Glutamatergic neuron (in vitro differentiated cells): Measurements from ENCODE around the gene CALN1. TPM values are rescaled to one million over a fixed set of nuclear protein-coding genes. Genes with fewer than 3 reads are reported as not detected.
"Not testable (repeated sequence)": the region's sequence is repeated elsewhere in the genome, so short reads cannot be mapped to it uniquely, and the experiment has no call there.

Source experiments
- DNase-seq: peaks from one replicate; pipeline ENCODE4 v3.0.0; 2022
- H3K27ac Mint-ChIP-seq: one replicate; pipeline ENCODE4 v1.8.0; 2020; ENCODE audit warnings: mild to moderate bottlenecking, mixed read lengths, inconsistent platforms; ENCODE audit not compliant: unreplicated experiment
- H3K27me3 Mint-ChIP-seq: one replicate; pipeline ENCODE4 v1.8.0; 2020; ENCODE audit warnings: mild to moderate bottlenecking, moderate library complexity, mixed read lengths, inconsistent platforms; ENCODE audit not compliant: unreplicated experiment
- H3K36me3 Mint-ChIP-seq: one replicate; pipeline ENCODE4 v1.8.0; 2020; ENCODE audit warnings: mild to moderate bottlenecking, mixed read lengths, inconsistent platforms; ENCODE audit not compliant: unreplicated experiment
- H3K4me1 Mint-ChIP-seq: one replicate; pipeline ENCODE4 v1.8.0; 2020; ENCODE audit warnings: mild to moderate bottlenecking, low read depth, mixed read lengths, inconsistent platforms; ENCODE audit not compliant: unreplicated experiment
- H3K4me3 Mint-ChIP-seq: one replicate; pipeline ENCODE4 v1.8.0; 2020; ENCODE audit warnings: mild to moderate bottlenecking, mixed read lengths, inconsistent platforms; ENCODE audit not compliant: unreplicated experiment
- H3K9me3 Mint-ChIP-seq: one replicate; pipeline ENCODE4 v1.8.0; 2020; ENCODE audit warnings: mild to moderate bottlenecking, moderate library complexity, mixed read lengths, inconsistent platforms; ENCODE audit not compliant: unreplicated experiment
- total RNA-seq: library from RNA; stranded (reverse); fragmentation: NEBNext Ultra II Directional; extraction: Animal tissue kit (Norgen Biotek cat#: 25700); gene quantifications from one replicate; pipeline ENCODE4 v1.2.1, GENCODE V29; 2021; ENCODE audit not compliant: unreplicated experiment
- TF ChIP-seq, protein P1 (sequence below): fragments of 200-600 bp; sonication (generic); IDR thresholded peaks from one replicate; pipeline ENCODE4 v1.5.0; 2021; ENCODE audit not compliant: partially characterized antibody, unreplicated experiment

Gene CALN1
- total RNA-seq, 1 donor from 2014 or later: 3.5 TPM

DNA sequence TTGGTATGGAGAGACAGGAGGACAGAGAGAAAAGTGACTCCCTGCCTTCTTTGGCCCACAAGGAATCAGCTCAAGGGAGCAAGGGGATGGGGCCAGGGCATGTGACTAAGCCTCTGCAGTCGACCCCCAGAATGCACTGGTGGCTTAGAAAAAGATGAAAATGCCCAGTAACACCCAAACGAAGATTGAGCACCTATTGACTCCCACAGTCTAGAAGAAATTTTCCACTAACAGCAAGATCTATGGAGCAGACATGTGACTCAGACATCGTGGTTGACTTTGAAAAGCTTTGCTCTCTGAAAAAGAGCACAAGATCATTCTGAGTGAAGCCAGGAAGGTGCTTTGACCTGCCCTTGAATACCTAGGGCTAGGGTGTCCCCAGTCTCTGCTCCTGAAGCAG, 586.0 kb downstream of the CALN1 start:
- Mint-ChIP-seq H3K4me3 (no peak overlapping the region), H3K4me1 (no peaks in the 10 kb centered on the region), H3K27me3 (no peaks in the 10 kb centered on the region), H3K36me3 (peaks cover 9% of the 10 kb centered on the region), H3K9me3 (peaks cover 3% of the 10 kb centered on the region), H3K27ac (no peak overlapping the region)
- TF ChIP-seq, protein P1, sequence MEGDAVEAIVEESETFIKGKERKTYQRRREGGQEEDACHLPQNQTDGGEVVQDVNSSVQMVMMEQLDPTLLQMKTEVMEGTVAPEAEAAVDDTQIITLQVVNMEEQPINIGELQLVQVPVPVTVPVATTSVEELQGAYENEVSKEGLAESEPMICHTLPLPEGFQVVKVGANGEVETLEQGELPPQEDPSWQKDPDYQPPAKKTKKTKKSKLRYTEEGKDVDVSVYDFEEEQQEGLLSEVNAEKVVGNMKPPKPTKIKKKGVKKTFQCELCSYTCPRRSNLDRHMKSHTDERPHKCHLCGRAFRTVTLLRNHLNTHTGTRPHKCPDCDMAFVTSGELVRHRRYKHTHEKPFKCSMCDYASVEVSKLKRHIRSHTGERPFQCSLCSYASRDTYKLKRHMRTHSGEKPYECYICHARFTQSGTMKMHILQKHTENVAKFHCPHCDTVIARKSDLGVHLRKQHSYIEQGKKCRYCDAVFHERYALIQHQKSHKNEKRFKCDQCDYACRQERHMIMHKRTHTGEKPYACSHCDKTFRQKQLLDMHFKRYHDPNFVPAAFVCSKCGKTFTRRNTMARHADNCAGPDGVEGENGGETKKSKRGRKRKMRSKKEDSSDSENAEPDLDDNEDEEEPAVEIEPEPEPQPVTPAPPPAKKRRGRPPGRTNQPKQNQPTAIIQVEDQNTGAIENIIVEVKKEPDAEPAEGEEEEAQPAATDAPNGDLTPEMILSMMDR: no peak
- no peak for DNase-seq

GRCh38 chr7:71824006-71824760, 588.0 kb downstream of the CALN1 start:
- TF ChIP-seq, protein P1: no peak
- Mint-ChIP-seq H3K4me3 (no peak overlapping the region), H3K9me3 (peaks cover 5% of the 10 kb centered on the region), H3K27ac (no peak overlapping the region), H3K27me3 (no peaks in the 10 kb centered on the region), H3K36me3 (peaks cover 9% of the 10 kb centered on the region), H3K4me1 (no peaks in the 10 kb centered on the region)
- DNase-seq: no peak

DNA sequence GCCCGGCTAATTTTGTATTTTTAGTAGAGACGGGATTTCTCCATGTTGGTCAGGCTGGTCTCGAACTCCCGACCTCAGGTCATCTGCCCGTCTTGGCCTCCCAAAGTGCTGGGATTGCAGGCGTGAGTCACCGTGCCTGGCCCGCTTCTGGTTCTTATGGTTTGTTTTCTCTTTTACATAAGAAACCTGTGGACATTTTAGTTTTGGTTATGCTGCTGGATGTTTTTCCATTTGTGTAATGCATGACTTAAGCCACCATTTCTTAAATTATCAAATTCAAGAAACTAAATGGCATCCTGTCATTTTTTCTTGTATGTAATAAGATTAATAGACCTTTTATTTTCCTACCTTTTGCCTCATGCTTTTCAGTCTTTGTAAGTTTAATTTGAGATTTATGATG, 589.7 kb downstream of the CALN1 start:
- H3K27me3 Mint-ChIP-seq, H3K9me3 Mint-ChIP-seq, H3K36me3 Mint-ChIP-seq, DNase-seq, H3K4me1 Mint-ChIP-seq, H3K27ac Mint-ChIP-seq, H3K4me3 Mint-ChIP-seq: not testable (repeated sequence)

- Mint-ChIP-seq H3K4me3 (no peak overlapping the region), H3K27ac (no peak overlapping the region), H3K36me3 (no peaks in the 10 kb centered on the region), H3K9me3 (peaks cover 2% of the 10 kb centered on the region), H3K27me3 (peaks cover 2% of the 10 kb centered on the region), H3K4me1 (no peaks in the 10 kb centered on the region)
- TF ChIP-seq, protein P1: no peak
- no peak for DNase-seq
Measured at GRCh38 chr7:71817916-71818315, 594.2 kb downstream of the CALN1 start.

DNA sequence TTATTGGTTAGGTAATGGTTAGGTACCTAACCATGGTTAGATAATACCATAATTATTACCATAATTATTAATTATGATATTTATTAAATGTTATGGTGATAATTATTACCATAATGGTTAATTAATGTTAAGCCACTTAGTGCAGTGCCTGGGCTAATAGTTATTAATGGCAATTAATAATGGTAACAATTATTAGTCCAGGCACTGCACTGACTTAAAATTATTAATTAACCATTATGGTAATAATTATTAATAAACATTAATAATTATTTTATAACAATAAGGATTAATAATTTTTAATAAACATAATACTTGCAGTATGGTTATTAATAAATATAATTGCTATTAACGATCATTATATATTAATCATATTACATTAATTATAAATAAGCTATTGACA, 604.0 kb downstream of the CALN1 start:
- H3K27ac Mint-ChIP-seq: no peak overlapping the region
- H3K4me1 Mint-ChIP-seq: no peaks in the 10 kb centered on the region
- DNase-seq: no peak
- no peaks in the 10 kb centered on the region for H3K27me3 Mint-ChIP-seq
- H3K36me3 Mint-ChIP-seq: peaks cover 16% of the 10 kb centered on the region
- H3K9me3 Mint-ChIP-seq: no peaks in the 10 kb centered on the region
- H3K4me3 Mint-ChIP-seq: no peak overlapping the region
- TF ChIP-seq, protein P1: no peak
